Activated naive CD4-positive, alpha-beta T cell treated with anti-CD3 and anti-CD28 coated beads, Interleukin-2, amount 50 U/mL, for 24 hours (primary cell): ENCODE results near the gene GRB7.
A peak's percentile ranks its signal among the peaks of the same experiment; 100 is the strongest.

Source experiments
- H3K27ac Mint-ChIP-seq: one replicate; pipeline ENCODE4 v1.8.0; 2021; ENCODE audit warnings: mild to moderate bottlenecking, mixed read lengths
- H3K27me3 Mint-ChIP-seq: one replicate; pipeline ENCODE4 v1.8.0; 2021; ENCODE audit warnings: mixed read lengths
- H3K36me3 Mint-ChIP-seq: one replicate; pipeline ENCODE4 v1.8.0; 2021; ENCODE audit warnings: mixed read lengths
- H3K4me1 Mint-ChIP-seq: one replicate; pipeline ENCODE4 v1.8.0; 2021; ENCODE audit warnings: mixed read lengths
- H3K4me3 Mint-ChIP-seq: one replicate; pipeline ENCODE4 v1.8.0; 2021; ENCODE audit warnings: mild to moderate bottlenecking, mixed read lengths
- H3K9me3 Mint-ChIP-seq: one replicate; pipeline ENCODE4 v1.8.0; 2021; ENCODE audit warnings: mixed read lengths

GRB7 gene

GRCh38 chr17:39765175-39765574 lies 27.4 kb downstream of the GRB7 start:
- H3K36me3 Mint-ChIP-seq: peaks cover 47% of the 10 kb centered on the region
- no peaks in the 10 kb centered on the region for H3K9me3 Mint-ChIP-seq
- no peak overlapping the region for H3K4me3 Mint-ChIP-seq
- no peaks in the 10 kb centered on the region for H3K27me3 Mint-ChIP-seq
- peak overlapping the region; percentile 60 for H3K27ac Mint-ChIP-seq
- peaks cover 71% of the 10 kb centered on the region for H3K4me1 Mint-ChIP-seq

- peak overlapping the region; percentile 60 for H3K27ac Mint-ChIP-seq
- no peaks in the 10 kb centered on the region for H3K27me3 Mint-ChIP-seq
- no peaks in the 10 kb centered on the region for H3K9me3 Mint-ChIP-seq
- peaks cover 47% of the 10 kb centered on the region for H3K36me3 Mint-ChIP-seq
- peaks cover 75% of the 10 kb centered on the region for H3K4me1 Mint-ChIP-seq
- no peak overlapping the region for H3K4me3 Mint-ChIP-seq
Measured at GRCh38 chr17:39765766-39766165, 28.0 kb downstream of the GRB7 start.

GRCh38 chr17:39767147-39767546 lies 29.4 kb downstream of the GRB7 start:
- Mint-ChIP-seq H3K4me1 (peaks cover 85% of the 10 kb centered on the region), H3K27me3 (no peaks in the 10 kb centered on the region), H3K9me3 (no peaks in the 10 kb centered on the region), H3K27ac (peak overlapping the region; percentile 99), H3K36me3 (peaks cover 51% of the 10 kb centered on the region), H3K4me3 (peak overlapping the region; percentile 54)

GRCh38 chr17:39769974-39770587 lies 32.3 kb downstream of the GRB7 start:
- Mint-ChIP-seq H3K9me3 (no peaks in the 10 kb centered on the region), H3K27ac (peak overlapping the region; percentile 99), H3K36me3 (peaks cover 53% of the 10 kb centered on the region), H3K4me3 (peak overlapping the region; percentile 63), H3K4me1 (peaks cover 99% of the 10 kb centered on the region), H3K27me3 (no peaks in the 10 kb centered on the region)

GRCh38 chr17:39772415-39772814 lies 34.7 kb downstream of the GRB7 start:
- peak overlapping the region; percentile 99 for H3K27ac Mint-ChIP-seq
- H3K27me3 Mint-ChIP-seq: no peaks in the 10 kb centered on the region
- peaks cover 41% of the 10 kb centered on the region for H3K36me3 Mint-ChIP-seq
- no peaks in the 10 kb centered on the region for H3K9me3 Mint-ChIP-seq
- H3K4me3 Mint-ChIP-seq: peak overlapping the region; percentile 70
- H3K4me1 Mint-ChIP-seq: peaks cover 96% of the 10 kb centered on the region

- Mint-ChIP-seq H3K36me3 (peaks cover 39% of the 10 kb centered on the region), H3K27me3 (no peaks in the 10 kb centered on the region)
Measured at GRCh38 chr17:39772987-39773934, 35.5 kb downstream of the GRB7 start.

GRCh38 chr17:39774047-39774446 lies 36.3 kb downstream of the GRB7 start:
- peak overlapping the region; percentile 82 for H3K4me3 Mint-ChIP-seq
- H3K27ac Mint-ChIP-seq: peak overlapping the region; percentile 97
- peaks cover 96% of the 10 kb centered on the region for H3K4me1 Mint-ChIP-seq
- no peaks in the 10 kb centered on the region for H3K9me3 Mint-ChIP-seq
- peaks cover 35% of the 10 kb centered on the region for H3K36me3 Mint-ChIP-seq
- no peaks in the 10 kb centered on the region for H3K27me3 Mint-ChIP-seq

More at GRCh38 chr17:39772987-39773934, 35.5 kb downstream of the GRB7 start:
- H3K4me3 Mint-ChIP-seq: peak overlapping the region; percentile 75
- peaks cover 96% of the 10 kb centered on the region for H3K4me1 Mint-ChIP-seq
- H3K9me3 Mint-ChIP-seq: no peaks in the 10 kb centered on the region
- H3K27ac Mint-ChIP-seq: peak overlapping the region; percentile 99

- H3K4me1 Mint-ChIP-seq: peaks cover 91% of the 10 kb centered on the region
- H3K9me3 Mint-ChIP-seq: no peaks in the 10 kb centered on the region
- H3K36me3 Mint-ChIP-seq: peaks cover 33% of the 10 kb centered on the region
- H3K4me3 Mint-ChIP-seq: peak overlapping the region; percentile 79
- no peaks in the 10 kb centered on the region for H3K27me3 Mint-ChIP-seq
- H3K27ac Mint-ChIP-seq: peak overlapping the region; percentile 95
Measured at GRCh38 chr17:39775031-39775430, 37.3 kb downstream of the GRB7 start.

- peaks cover 32% of the 10 kb centered on the region for H3K36me3 Mint-ChIP-seq
- peak overlapping the region; percentile 90 for H3K4me3 Mint-ChIP-seq
- H3K9me3 Mint-ChIP-seq: no peaks in the 10 kb centered on the region
- peak overlapping the region; percentile 93 for H3K27ac Mint-ChIP-seq
- H3K27me3 Mint-ChIP-seq: no peaks in the 10 kb centered on the region
- H3K4me1 Mint-ChIP-seq: peaks cover 88% of the 10 kb centered on the region
Measured at GRCh38 chr17:39776252-39776651, 38.5 kb downstream of the GRB7 start.

- Mint-ChIP-seq H3K27me3 (no peaks in the 10 kb centered on the region), H3K4me3 (peak overlapping the region; percentile 90), H3K4me1 (peaks cover 88% of the 10 kb centered on the region), H3K36me3 (peaks cover 28% of the 10 kb centered on the region), H3K9me3 (no peaks in the 10 kb centered on the region), H3K27ac (peak overlapping the region; percentile 93)
Measured at GRCh38 chr17:39777534-39778365, 40.0 kb downstream of the GRB7 start.

- Mint-ChIP-seq H3K27ac (peak overlapping the region; percentile 77), H3K4me3 (peak overlapping the region; percentile 60), H3K4me1 (peaks cover 81% of the 10 kb centered on the region), H3K27me3 (no peaks in the 10 kb centered on the region), H3K9me3 (no peaks in the 10 kb centered on the region), H3K36me3 (peaks cover 30% of the 10 kb centered on the region)
Measured at GRCh38 chr17:39781031-39781860, 43.5 kb downstream of the GRB7 start.

- peak overlapping the region; percentile 73 for H3K27ac Mint-ChIP-seq
- peaks cover 76% of the 10 kb centered on the region for H3K4me1 Mint-ChIP-seq
- peaks cover 27% of the 10 kb centered on the region for H3K36me3 Mint-ChIP-seq
- H3K9me3 Mint-ChIP-seq: no peaks in the 10 kb centered on the region
- no peaks in the 10 kb centered on the region for H3K27me3 Mint-ChIP-seq
- peak overlapping the region; percentile 33 for H3K4me3 Mint-ChIP-seq
Measured at GRCh38 chr17:39781861-39782213, 44.1 kb downstream of the GRB7 start.

- H3K36me3 Mint-ChIP-seq: peaks cover 30% of the 10 kb centered on the region
- no peaks in the 10 kb centered on the region for H3K27me3 Mint-ChIP-seq
- peak overlapping the region; percentile 73 for H3K27ac Mint-ChIP-seq
- H3K4me3 Mint-ChIP-seq: no peak overlapping the region
- no peaks in the 10 kb centered on the region for H3K9me3 Mint-ChIP-seq
- peaks cover 76% of the 10 kb centered on the region for H3K4me1 Mint-ChIP-seq
Measured at GRCh38 chr17:39782481-39782880, 44.7 kb downstream of the GRB7 start.

- Mint-ChIP-seq H3K36me3 (peaks cover 32% of the 10 kb centered on the region), H3K4me1 (peaks cover 76% of the 10 kb centered on the region), H3K9me3 (no peaks in the 10 kb centered on the region), H3K27me3 (no peaks in the 10 kb centered on the region), H3K27ac (no peak overlapping the region), H3K4me3 (no peak overlapping the region)
Measured at GRCh38 chr17:39782980-39783379, 45.2 kb downstream of the GRB7 start.

GRCh38 chr17:39787041-39787440 lies 49.3 kb downstream of the GRB7 start:
- Mint-ChIP-seq H3K27ac (peak overlapping the region; percentile 9), H3K9me3 (no peaks in the 10 kb centered on the region), H3K36me3 (peaks cover 44% of the 10 kb centered on the region), H3K4me1 (peaks cover 72% of the 10 kb centered on the region), H3K27me3 (no peaks in the 10 kb centered on the region), H3K4me3 (no peak overlapping the region)
